ENCODE measurements around the gene DCAF17.

GRCh38 chr2:171483793-171484192 is 49.8 kb downstream of the DCAF17 start:
- TF ChIP-seq CTCF (conservative IDR thresholded peaks at IDR 0.05; ENCODE audit: low read depth, low read length): no peak
- no peak for TF ChIP-seq EZH2 (IDR thresholded peaks at IDR 0.05; ENCODE audit: low read length, unreplicated experiment)
- no peak for TF ChIP-seq EZH2phosphoT487 (IDR thresholded peaks at IDR 0.05; ENCODE audit: borderline replicate concordance, low read length)

All from PC-3 (cell line).